Mucosa of gallbladder (tissue), 1 donor: Measurements from ENCODE around the gene ACSL4. TPM values are rescaled to one million over a fixed set of nuclear protein-coding genes. Genes with fewer than 3 reads are reported as not detected.
"Not testable (repeated sequence)": the region's sequence is repeated elsewhere in the genome, so short reads cannot be mapped to it uniquely, and the experiment has no call there.

Source experiments
- DNase-seq: peaks from one replicate; pipeline ENCODE4 v3.0.0-alpha.2; 2020; ENCODE audit warnings: low spot score
- total RNA-seq: library from RNA; stranded (reverse); gene quantifications from one replicate; pipeline ENCODE4 v1.2.1, GENCODE V29; 2021
- donor health status: DM: no; HTN: no; CAD: no.

The ACSL4 gene
- total RNA-seq, 1 donor from 2014 or later: 58.4 TPM

DNA sequence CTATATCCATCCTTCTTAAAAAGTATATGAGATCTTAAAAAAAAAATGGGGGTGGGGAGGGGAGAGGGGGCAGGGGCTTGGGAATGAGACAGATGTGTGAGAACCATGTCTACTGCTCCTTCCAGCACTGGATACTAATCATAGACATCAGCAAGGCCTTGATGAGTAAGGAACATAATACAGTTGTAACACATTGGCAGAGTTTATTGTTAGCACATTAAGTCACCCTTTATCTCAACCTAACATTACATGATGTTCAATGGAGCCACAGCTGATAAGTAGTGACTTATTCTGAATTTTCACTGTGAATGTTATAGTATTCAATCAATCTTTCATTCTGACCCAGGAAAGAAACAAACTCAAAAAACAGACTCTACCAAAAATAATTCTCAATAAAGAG is 60.8 kb downstream of the ACSL4 start:
- no peak for DNase-seq

DNA sequence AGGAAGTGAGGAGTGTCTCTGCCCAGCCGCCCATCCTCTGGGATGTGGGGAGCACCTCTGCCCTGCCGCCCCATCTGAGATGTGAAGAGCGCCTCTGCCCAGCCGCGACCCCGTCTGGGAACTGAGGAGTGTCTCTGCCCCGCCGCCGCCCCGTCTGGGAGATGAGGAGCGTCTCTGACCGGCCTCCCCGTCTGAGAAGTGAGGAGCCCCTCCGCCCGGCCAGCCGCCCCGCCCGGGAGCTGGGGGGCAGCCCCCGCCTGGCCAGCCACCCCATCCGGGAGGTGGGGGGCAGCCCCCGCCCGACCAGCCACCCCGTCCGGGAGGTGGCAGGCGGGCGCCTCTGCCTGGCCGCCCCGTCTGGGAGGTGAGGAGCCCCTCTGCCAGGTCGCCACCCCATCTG is 61.9 kb downstream of the ACSL4 start:
- DNase-seq: not testable (repeated sequence)

DNA sequence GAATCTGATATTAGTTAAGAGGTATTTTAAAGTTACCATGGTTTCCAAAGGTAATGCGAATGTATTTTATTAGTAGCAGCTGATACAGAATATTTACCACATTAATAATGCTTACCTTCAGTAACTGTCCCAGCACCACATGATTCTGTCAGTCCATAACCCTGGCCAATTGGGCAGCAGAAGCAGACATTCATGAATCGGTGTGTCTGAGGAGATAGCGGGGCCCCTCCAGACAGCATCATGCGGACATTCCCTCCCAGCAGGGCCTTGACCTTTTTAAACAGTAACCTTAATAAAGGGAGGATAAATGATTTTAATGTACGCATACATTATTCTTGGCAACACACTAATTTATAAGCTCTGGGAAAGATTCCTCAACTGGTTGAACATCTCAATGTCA is 65.1 kb downstream of the ACSL4 start:
- no peak for DNase-seq

DNA sequence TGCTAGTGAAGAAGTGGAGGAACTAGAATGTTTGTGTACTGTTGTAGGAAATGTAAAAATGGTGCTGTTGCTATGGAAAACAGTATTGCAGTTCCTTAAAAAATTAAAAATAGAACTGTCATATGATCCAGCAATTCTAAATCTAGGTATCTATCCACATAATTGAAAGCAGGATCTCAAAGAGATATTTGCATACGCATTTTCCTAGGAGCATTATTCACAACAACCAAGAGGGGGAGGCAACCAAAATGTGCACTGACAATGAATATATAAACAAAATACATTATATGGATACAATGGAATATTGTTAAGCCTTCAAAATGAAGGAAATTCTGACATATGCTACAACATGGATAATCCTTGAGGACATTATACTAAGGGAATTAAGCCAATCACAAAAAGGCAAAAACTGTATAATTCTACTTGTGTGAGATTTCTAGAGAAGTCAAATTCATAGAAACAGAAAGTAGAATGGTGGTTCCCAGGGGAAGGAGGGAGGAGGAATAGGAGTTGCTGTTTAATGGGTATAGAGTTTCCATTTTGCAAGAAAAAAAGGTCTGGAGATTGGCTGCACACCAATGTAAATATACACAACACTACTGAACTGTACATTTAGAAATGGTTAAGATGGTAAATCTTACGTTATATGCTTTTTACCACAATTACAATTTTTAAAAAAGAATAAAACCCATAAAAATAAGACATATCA is 72.5 kb downstream of the ACSL4 start:
- no peak for DNase-seq

DNA sequence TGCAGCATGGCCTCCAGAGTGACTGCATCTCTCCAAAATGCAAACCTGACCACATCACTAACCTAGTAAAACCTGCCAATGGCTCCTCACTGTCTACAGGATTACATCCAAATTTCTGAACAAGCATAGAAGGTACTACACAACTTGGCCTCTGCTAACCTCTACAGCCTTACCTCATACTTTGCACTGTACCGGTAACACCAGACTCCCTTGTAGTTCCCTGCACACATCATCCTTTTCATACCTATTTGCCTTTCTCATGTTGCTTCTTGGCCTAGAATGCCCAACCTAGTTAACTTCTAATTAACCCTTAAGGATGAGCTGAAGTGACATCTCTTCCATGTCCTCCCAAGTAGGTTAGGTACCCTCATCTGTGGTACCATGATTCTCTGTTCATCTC is 74.7 kb downstream of the ACSL4 start:
- DNase-seq: no peak

DNA sequence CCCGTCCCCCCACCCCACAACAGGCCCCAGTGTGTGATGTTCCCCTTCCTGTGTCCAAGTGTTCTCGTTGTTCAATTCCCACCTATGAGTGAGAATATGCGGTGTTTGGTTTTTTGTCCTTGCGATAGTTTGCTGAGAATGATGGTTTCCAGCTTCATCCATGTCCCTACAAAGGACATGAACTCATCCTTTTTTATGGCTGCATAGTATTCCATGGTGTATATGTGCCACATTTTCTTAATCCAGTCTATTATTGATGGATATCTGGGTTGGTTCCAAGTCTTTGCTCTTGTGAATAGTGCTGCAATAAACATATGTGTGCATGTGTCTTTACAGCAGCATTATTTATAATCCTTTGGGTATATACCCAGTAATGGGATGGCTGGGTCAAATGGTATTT is 75.7 kb downstream of the ACSL4 start:
- not testable (repeated sequence) for DNase-seq

DNA sequence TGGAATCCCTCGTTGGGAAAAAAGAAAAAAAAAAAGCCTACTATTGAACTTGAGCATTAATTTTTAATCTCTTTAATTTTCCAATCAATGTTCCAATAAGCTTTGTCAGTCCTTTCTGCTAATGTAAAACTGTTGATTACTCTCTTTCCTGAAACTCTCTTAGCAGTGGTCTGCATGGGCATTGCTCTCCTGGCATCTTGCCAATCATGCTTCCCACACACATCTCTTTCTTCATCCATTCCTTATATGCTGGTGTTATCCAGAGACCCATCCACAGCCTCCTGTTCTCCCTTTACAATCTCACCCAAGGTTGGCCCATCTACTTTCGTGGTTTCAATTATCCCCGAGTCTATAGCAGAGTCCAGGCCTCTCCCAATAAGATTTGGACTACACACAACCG is 76.3 kb downstream of the ACSL4 start:
- no peak for DNase-seq

DNA sequence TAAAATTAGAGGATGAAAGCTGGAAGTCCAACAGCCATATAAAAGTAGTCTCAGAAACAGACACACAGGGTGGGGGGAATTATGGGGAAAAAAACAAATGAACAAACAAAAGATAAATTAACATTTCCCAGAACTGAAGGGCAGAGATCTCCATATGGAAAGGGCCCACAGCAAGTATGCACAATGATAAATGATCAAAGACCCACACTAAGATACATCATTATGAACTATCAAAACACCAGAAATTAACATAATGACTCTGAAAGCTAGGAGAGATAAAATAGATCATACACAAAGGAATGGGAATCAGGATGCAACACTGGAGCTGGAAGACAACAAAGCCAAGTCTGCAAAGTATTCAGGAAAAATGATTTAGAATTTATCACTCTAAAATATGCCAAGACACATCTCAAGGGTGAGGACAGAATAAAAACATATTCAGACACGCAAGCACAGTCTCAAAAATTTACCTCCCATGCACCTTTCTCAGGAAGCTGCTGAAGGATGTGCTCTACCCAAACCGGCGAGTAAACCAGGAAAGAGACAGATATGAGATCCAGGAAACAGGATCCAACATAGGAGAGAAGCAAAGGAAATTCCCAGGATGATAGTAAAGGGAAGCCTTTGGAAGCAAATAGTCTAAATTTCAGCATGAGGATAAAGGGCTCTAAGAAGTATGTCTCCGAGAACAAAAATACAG is 77.4 kb downstream of the ACSL4 start:
- no peak for DNase-seq

DNA sequence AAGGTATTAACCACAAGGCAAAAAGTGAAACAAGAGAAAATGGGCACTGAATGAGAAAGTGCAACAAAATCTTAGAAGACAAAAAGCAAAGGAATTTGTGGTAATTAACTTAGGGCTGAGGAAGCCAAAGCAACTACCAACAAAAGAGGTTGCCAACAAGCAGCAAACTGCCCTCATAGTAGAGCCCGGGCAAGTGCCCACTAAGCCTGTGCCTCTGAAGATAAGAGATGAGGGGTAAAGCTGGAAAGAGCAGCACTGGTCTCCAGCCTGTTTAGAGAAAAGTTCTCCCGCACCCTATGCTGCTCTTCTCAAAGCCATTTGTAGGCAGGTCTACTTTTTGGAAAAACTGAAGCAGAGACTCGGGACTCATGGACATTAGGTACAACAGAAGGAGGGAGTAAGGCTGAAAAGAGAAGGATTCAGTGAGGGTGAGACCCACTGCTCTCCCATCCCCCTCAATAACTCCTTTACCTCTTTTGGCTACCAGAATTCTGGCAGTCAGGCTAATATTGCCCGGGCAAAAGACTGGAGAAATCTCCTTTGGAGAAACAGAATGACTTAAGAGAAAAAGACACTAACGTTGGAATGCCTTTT is 78.4 kb downstream of the ACSL4 start:
- no peak for DNase-seq

DNA sequence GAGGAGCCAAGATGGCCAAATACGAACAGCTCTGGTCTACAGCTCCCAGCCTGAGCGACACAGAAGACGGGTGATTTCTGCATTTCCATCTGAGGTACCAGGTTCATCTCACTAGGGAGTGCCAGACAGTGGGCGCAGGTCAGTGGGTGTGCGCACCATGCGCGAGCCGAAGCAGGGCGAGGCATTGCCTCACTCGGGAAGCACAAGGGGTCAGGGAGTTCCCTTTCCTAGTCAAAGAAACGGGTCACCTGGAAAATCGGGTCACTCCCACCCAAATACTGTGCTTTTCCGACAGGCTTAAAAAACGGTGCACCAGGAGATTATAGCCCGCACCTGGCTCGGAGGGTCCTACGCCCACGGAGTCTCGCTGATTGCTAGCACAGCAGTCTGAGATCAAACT is 88.4 kb downstream of the ACSL4 start:
- DNase-seq: not testable (repeated sequence)

DNA sequence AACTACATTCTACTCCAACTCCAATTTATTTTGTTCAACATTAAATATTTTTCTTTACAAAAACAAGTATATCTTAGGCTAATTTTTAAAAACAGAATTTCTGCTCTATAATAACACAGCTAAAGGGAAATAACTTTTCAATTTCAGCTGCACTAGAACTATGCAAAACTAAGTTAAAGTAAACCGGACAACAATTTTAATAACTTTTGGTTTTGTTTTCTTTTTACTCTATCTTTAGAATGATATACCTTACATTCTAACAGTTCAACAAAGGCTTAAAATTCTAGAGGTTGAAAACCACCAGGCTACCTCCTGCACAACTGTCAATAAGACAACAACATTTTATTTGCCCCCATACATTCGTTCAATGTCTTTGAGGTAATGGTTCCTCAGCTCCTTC is 89.4 kb downstream of the ACSL4 start:
- no peak for DNase-seq

DNA sequence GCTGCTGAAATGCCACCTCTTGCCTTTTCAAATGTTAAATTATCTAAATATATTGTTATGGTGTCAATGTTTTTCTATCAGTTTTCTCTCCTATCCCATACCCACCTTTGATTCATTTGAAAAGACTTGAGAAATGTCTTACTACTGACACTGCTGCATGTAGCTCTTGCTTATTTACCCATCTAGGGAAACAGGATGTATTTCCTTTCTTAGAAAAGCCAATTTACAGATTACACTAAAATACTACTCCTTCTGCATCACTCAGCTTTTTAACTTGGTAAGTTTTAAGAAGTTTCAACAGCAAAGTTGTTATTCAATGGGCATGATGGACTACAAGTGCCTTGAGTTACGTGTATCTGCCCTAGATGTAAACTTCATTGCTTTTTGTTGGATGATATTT is 94.9 kb downstream of the ACSL4 start:
- DNase-seq: no peak

DNA sequence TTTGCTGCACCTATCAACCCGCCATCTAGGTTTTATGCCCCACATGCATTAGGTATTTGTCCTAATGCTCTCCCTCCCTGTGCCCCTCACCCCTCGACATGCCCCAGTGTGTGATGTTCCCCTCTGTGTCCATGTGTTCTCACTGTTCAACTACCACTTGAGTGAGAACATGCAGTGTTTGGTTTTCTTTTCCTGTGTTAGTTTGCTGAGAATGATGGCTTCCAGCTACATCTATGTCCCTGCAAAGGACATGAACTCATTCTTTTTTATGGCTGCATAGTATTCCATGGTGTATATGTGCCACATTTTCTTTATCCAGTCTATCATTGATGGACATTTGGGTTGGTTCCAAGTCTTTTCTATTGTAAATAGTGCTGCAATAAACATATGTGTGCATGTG is 95.6 kb downstream of the ACSL4 start:
- DNase-seq: not testable (repeated sequence)

DNA sequence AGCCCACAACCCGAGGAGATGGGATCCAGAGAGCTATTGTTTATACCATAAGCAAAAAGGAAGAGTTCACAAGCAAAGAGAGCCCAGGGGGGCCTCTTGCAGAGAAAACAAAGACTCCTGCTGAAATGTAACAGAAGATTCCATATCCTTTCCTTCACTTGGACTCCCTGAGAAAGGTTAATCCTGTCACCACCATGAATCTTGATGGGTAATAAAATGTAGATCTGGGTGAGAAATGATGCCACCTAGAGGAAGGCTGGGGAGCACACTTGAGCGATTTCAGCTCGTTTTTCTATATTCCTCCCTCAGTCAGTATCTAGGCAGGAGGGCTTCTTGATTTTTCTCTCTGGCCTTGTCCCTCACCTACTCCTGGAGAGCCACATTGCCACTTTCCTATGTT is 97.9 kb downstream of the ACSL4 start:
- DNase-seq: no peak

DNA sequence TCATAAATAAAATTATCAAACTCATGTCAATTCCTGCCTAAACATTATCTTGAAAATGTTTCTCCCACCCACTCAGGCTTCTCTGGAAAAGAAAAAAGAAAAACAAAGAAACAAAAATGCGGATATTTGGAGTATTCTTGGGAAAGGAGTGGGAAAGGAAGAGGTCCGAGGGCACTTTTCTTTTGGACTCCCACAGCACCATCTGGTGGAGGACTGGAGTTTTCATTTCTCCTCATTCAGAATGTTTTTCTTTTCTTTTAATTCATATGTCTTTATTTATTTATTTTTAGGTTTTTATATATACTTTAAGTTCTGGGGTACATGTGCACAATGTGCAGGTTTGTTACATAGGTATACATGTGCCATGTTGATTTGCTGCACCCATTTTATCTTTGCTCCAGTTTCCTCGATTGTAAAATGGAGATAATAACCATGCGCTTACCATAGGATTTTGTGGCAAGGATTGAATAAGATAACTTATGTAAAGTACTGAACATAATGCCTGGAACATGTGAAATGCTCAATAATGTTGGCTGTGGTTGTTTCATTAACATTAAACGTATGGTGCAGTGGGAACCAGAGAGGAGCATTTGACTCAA is 100.1 kb downstream of the ACSL4 start:
- DNase-seq: no peak

DNA sequence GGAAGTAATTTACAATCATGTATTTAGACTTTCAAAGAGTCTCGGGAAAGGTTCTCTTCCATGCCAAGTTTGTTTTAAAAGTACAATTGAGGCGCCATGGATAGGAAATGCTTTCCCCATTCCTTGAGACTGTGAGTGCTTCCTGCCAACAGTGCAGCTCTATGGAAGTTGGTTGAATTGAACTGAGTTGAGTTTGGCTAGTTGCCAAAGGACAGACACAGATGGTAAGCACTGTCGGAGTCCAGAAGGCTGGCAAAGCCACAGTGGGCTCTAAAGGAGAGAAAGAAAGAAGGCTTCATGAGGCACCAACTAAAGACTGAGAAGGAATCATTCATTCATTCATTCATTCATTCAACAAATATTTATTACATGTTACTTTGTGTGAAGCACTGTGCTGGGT is 103.7 kb downstream of the ACSL4 start:
- DNase-seq: no peak

DNA sequence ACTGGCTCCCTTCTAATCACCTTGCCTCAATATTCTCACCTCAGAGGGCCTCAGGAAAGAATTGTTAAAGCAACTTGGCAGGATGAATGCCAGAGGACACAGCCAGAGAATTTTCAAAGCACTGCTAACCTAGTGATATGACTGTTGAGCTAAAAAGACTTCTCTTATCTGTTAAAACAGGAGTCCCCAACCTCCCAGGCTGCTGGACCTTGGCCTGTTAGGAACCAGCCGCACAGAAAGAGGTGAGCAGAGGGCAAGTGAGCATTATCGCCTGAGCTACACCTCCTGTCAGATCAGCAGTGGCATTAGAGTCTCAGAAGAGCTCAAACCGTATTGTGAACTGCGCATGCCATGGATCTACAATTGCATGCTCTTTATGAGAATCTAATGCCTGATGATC is 106.4 kb downstream of the ACSL4 start:
- no peak for DNase-seq

DNA sequence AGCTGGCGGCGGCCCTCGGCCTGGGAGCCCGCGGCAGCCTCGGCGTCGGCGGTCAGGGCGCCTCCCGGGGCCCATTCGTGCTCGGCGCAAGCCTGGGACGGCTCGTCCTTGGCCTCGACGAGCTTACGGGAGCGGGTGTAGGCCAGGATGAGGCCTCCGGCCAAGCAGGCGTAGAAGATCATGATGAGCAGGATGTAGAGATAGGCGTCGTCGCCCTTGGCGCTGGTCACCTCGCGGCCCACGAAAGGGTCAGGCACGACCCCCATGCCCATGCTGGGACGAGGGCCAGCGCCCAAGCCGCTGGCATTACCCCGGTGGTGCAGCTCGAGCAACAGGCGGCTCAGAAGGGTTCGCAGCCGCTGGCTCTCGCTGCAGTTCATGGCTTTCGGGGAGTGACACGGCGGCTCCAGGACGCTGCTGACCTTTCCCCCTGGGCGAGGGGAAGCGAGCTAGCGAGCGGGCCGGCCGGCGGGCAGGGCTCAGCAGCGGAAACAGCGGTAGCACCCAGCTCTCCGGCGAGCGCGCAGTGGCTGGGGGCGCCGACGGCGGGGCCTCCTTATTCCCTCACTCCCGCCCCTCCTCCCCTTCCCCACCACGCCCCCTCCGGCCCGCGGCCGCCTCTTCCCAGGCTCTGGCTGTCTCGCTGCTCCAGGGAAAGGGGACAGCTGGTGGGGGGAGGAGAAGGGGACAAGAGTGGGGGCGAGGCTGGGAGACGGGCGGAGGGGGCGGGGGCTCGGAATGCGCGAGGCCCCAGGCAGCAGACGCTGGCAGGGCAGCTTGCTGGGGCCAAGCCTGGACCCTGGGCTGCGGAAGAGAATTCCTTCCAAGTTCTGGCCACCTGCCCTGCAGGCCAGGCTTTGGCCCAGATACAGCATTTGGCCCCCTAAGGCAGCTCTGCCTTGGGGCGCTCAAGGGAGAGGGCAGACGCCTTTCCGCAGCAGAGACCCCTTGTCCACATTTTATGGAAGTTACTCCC is 108.1 kb downstream of the ACSL4 start, which contains the start of gene KCNE5:
KCNE5 (minus strand) TSS at position 532 of the 976 bp plus-strand sequence; CDS start at position 380, 152 bp downstream.
- no peak for DNase-seq

DNA sequence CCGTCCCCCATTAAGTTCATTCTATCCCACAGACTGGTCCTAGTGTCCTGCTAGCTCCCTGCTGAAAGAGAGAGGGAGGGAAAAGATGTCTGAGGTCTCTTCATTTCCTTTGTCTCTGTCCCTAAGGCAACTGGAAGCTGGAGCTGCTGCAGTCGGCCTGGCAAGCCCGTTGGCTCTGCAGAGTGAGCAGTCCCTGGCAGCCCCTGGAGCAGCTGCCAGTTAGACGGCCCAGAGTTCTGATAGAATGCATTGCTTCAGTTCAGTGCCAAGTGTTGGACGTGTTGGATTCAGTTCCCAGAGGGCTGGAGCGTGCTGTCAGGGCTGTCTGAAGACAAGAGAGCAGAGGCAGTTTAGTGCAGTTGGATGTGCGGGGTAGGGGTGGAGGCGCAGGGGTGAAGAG is 109.1 kb downstream of the ACSL4 start:
- DNase-seq: no peak

DNA sequence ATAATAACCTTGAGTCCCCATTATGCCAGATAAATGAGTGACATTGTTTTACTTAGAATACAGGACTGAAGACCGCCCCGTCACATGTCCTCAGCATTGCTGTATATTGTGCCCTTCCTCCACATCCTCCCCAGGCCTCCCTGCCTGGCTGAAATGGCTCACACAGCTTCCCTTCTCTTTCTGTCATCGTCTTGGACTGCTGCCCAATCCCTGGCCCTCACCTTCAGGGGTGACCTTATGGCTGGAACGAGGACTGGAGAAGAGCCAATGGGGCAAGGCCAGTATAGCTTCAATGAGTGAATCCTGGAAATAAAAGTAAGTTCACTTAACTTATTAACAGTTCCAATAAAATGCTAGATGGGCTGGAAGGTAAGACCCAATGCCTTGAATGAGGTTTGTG is 110.8 kb downstream of the ACSL4 start:
- DNase-seq: no peak

DNA sequence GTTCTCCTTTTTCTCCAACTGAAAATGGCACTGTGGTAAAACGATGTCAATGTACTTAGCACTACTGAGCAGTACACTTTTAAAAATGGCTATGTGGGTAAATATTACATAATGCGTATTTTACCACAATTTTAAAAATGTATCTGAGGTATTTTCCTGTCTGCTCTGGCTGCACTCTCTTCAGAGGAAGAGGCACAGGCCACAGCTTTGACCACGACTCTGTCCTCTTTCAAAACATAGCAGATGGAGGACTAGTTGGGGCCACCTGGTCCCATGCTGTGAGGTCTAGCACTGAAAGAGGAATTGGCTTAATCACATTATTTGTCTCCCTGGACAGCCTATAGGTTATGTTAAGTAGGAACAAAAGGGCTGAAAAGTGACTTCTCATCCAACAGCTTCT is 113.3 kb downstream of the ACSL4 start:
- no peak for DNase-seq

DNA sequence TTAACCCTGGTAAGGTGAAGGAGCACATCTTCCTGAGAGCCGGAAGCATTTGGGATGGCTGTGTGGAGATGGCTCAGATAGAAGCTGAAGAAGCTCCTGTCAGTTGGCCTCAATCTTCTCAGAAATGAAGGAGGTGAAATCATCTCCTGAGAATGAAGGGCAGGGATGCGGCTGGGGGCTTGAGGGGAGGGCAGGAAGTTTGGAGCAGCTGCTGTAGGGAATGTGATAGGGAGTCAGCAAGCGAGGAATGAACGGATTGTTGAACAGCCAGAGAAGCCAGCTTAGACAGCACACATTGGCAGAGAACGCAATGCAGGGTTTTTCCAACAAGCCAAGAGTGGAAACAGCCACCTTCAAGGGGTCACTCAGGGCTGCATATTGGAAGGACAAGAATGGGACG is 118.1 kb downstream of the ACSL4 start:
- no peak for DNase-seq
